Duodenal mucosa (tissue), 2 donors: ENCODE results near the gene UGDH.
"Not testable (repeated sequence)": the region's sequence is repeated elsewhere in the genome, so short reads cannot be mapped to it uniquely, and the experiment has no call there.

Experiments used
- H3K27ac ChIP-seq: one replicate; pipeline ENCODE4 v1.7.0; 2013; ENCODE audit warnings: low read depth, low read length
- H3K27me3 ChIP-seq, 2 donors: one replicate each; pipeline ENCODE4 v1.7.0; 2013; ENCODE audit warnings: low read length in 2 of 2, control low read depth in 1 of 2; ENCODE audit not compliant: insufficient read depth in 2 of 2, control insufficient read depth in 1 of 2
- H3K36me3 ChIP-seq, 2 donors: one replicate each; pipeline ENCODE4 v1.7.0; 2013; ENCODE audit warnings: low read length in 2 of 2, control low read depth in 1 of 2; ENCODE audit not compliant: insufficient read depth in 2 of 2, control insufficient read depth in 1 of 2
- H3K4me1 ChIP-seq, 2 donors: one replicate each; pipeline ENCODE4 v1.7.0; 2013; ENCODE audit warnings: low read length in 2 of 2, control low read depth in 1 of 2; ENCODE audit not compliant: insufficient read depth in 2 of 2, control insufficient read depth in 1 of 2
- H3K4me3 ChIP-seq, 2 donors: one replicate each; pipeline ENCODE4 v1.7.0; 2013; ENCODE audit warnings: low read length in 2 of 2, low read depth in 1 of 2
- H3K9ac ChIP-seq, 2 donors: one replicate each; pipeline ENCODE4 v1.7.0; 2013; ENCODE audit warnings: low read length in 2 of 2, low read depth in 1 of 2
- H3K9me3 ChIP-seq, 2 donors: one replicate each; pipeline ENCODE4 v1.7.0; 2013; ENCODE audit warnings: low read length in 2 of 2, control low read depth in 1 of 2; ENCODE audit not compliant: control insufficient read depth in 1 of 2

UGDH gene

GRCh38 chr4:39555472-39555871 lies 28.2 kb upstream of the UGDH start:
- Histone ChIP-seq H3K27me3 (no peaks in the 10 kb centered on the region), H3K9me3 (no peaks in the 10 kb centered on the region), H3K27ac (no peak overlapping the region), H3K36me3 (no peaks in the 10 kb centered on the region), H3K4me3 (no peak overlapping the region), H3K9ac (no peak overlapping the region), H3K4me1 (peaks cover 0 to 9% of the 10 kb centered on the region in 2 donors)

DNA sequence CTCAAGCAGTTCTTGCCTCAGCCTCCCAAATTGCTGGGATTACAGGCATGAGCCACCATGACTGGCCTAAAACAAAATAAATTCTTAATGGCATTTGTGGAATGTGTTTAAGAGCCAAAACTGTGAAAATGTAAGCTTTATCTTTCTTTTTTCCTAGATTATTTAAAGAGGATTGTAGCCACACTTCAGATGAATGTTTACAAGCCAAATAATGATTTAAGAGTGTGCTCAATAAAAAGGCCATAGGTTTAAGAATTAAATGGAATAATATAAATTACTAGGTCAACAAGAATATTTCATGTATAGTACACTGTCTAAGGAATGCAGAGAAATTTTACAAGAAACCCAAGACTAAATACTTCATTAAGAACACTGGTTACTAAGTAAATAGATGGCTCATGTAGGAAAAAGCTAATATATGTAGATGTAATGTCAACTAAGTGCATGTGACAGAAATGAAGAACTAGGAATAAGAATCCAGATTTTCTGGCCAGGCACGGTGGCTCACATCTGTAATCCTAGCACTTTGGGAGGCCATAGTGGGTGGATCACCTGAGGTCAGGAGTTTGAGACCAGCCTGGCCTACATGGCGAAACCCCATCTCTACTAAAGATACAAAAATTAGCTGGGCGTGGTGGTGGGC lies 21.3 kb upstream of the UGDH start:
- no peak overlapping the region for H3K4me3 ChIP-seq
- H3K4me1 ChIP-seq, result peaks cover 0 to 14% of the 10 kb centered on the region in 2 donors
- H3K36me3 ChIP-seq, result no peaks in the 10 kb centered on the region
- H3K27ac ChIP-seq, result no peak overlapping the region
- H3K27me3 ChIP-seq, result no peaks in the 10 kb centered on the region
- no peaks in the 10 kb centered on the region for H3K9me3 ChIP-seq
- no peak overlapping the region for H3K9ac ChIP-seq

- Histone ChIP-seq H3K9me3 (no peaks in the 10 kb centered on the region), H3K27me3 (no peaks in the 10 kb centered on the region), H3K27ac (no peak overlapping the region), H3K4me1 (peaks cover 3 to 29% of the 10 kb centered on the region in 2 donors), H3K36me3 (no peaks in the 10 kb centered on the region), H3K9ac (no peak overlapping the region), H3K4me3 (no peak overlapping the region)
These were observed 17.5 kb upstream of the UGDH start for GRCh38 chr4:39544580-39545315.

GRCh38 chr4:39544080-39544479 lies 16.8 kb upstream of the UGDH start:
- H3K4me3 ChIP-seq, H3K9me3 ChIP-seq, H3K27ac ChIP-seq, H3K9ac ChIP-seq, H3K36me3 ChIP-seq, H3K27me3 ChIP-seq: not testable (repeated sequence)
- peaks cover 3 to 29% of the 10 kb centered on the region in 2 donors for H3K4me1 ChIP-seq

DNA sequence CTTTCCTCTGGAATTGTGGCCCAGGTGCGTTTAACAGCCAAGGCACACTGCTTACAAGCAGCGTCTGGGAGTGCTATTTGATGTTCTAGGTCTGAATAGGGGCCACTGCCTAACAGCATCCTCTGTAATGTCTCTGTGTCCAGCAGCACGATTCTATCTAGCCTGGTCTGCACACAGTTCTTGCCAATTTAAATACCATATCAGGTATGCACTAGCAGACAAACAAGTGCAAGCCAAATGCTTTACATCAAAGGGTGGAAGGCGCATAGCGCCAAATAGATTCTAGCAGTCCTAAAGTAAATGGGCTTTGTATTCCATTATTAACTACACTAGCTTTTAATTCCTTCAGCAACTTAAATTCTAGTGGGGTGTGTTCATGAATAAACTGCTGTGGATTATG lies 15.8 kb upstream of the UGDH start:
- Histone ChIP-seq H3K9ac (no peak overlapping the region), H3K9me3 (no peaks in the 10 kb centered on the region), H3K4me1 (peaks cover 3 to 29% of the 10 kb centered on the region in 2 donors), H3K27ac (no peak overlapping the region), H3K36me3 (no peaks in the 10 kb centered on the region), H3K4me3 (no peak overlapping the region), H3K27me3 (no peaks in the 10 kb centered on the region)

DNA sequence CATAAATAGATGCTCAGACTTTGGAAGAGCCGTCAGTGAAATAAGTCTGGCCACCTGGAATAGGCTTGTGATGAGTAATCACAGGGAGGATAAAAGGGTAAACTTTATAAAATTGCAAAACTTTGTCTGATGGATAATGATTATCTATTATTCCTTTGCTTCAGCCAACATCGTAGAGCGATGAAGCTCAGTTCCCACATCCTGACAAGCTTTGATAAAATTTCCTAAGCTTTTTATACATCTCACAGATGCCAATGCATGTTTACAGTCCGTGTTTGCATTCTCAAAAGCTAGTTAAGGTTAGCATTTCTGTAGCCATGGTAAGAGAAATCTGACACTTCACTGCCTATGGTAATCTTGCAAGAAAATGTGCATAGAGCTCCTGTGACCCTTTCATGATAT lies 15.4 kb upstream of the UGDH start:
- no peaks in the 10 kb centered on the region for H3K36me3 ChIP-seq
- no peak overlapping the region for H3K4me3 ChIP-seq
- H3K27ac ChIP-seq, result no peak overlapping the region
- no peaks in the 10 kb centered on the region for H3K9me3 ChIP-seq
- H3K27me3 ChIP-seq, result no peaks in the 10 kb centered on the region
- peaks cover 3 to 29% of the 10 kb centered on the region in 2 donors for H3K4me1 ChIP-seq
- H3K9ac ChIP-seq, result no peak overlapping the region

GRCh38 chr4:39541987-39542610 lies 14.9 kb upstream of the UGDH start:
- H3K9me3 ChIP-seq, result no peaks in the 10 kb centered on the region
- no peak overlapping the region for H3K9ac ChIP-seq
- H3K36me3 ChIP-seq, result no peaks in the 10 kb centered on the region
- H3K4me3 ChIP-seq, result no peak overlapping the region
- H3K27ac ChIP-seq, result no peak overlapping the region
- no peaks in the 10 kb centered on the region for H3K27me3 ChIP-seq
- H3K4me1 ChIP-seq, result peaks cover 3 to 29% of the 10 kb centered on the region in 2 donors

GRCh38 chr4:39539089-39539611 lies 11.9 kb upstream of the UGDH start:
- H3K9me3 ChIP-seq, result no peaks in the 10 kb centered on the region
- no peak overlapping the region for H3K27ac ChIP-seq
- H3K36me3 ChIP-seq, result no peaks in the 10 kb centered on the region
- no peaks in the 10 kb centered on the region for H3K27me3 ChIP-seq
- no peak overlapping the region for H3K4me3 ChIP-seq
- H3K4me1 ChIP-seq, result peaks cover 3 to 19% of the 10 kb centered on the region in 2 donors
- no peak overlapping the region for H3K9ac ChIP-seq

DNA sequence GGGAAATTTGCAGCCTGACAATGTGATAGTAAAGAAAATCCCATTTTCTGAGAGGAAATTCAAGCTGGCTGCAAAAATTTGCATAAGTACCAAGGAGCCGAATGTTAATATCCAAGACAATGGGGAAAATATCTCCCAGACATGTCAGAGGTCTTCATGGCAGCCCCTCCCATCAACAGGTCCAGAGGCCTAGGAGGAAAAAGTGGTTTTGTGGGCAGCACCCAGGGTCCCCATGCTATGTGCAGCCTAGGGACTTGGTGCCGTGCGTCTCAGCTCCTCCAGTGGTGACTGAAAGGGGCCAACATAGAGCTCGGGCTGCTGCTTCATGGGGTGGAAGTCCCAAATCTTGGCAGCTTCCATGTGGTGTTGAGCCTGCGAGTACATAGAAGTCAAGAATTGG lies 6.3 kb upstream of the UGDH start:
- no peak overlapping the region for H3K27ac ChIP-seq
- H3K4me1 ChIP-seq, result peaks cover 2 to 9% of the 10 kb centered on the region in 2 donors
- H3K9ac ChIP-seq, result no peak overlapping the region
- H3K9me3 ChIP-seq, result no peaks in the 10 kb centered on the region
- no peaks in the 10 kb centered on the region for H3K27me3 ChIP-seq
- H3K36me3 ChIP-seq, result peaks cover 0 to 10% of the 10 kb centered on the region in 2 donors
- H3K4me3 ChIP-seq, result no peak overlapping the region

- not testable (repeated sequence) for H3K4me3 ChIP-seq, H3K9ac ChIP-seq, H3K27me3 ChIP-seq, H3K9me3 ChIP-seq, H3K27ac ChIP-seq
- H3K36me3 ChIP-seq, result peaks cover 0 to 10% of the 10 kb centered on the region in 2 donors
- peaks cover 5 to 14% of the 10 kb centered on the region in 2 donors for H3K4me1 ChIP-seq
These were observed 5.0 kb upstream of the UGDH start for GRCh38 chr4:39532237-39532636.
